IMR-90 (cell line): ENCODE measurements around the gene CNIH2.
A peak's percentile ranks its signal among the peaks of the same experiment; 100 is the strongest.

ENCODE experiments used
- CTCF ChIP-seq: conservative IDR thresholded peaks from 2 replicates; pipeline ENCODE4 v1.5.1; 2012; ENCODE audit warnings: mild to moderate bottlenecking, low read depth, low read length, improper control_type of control experiment
- POLR2A ChIP-seq: IDR thresholded peaks from 2 replicates; pipeline ENCODE4 v1.6.1; 2012; ENCODE audit warnings: mild to moderate bottlenecking, low read depth, low read length
- RAD21 ChIP-seq: IDR thresholded peaks from 2 replicates; pipeline ENCODE4 v1.6.1; 2012; ENCODE audit warnings: low read length, improper control_type of control experiment
- SMC3 ChIP-seq: fragments of 150-350 bp; IDR thresholded peaks from 2 replicates; pipeline ENCODE4 v1.6.1; 2016; ENCODE audit warnings: low read depth, mild to moderate bottlenecking, antibody characterized with exemption, low read length, moderate library complexity
- TF ChIP-seq, protein P1 (sequence below): fragments of 150-350 bp; IDR thresholded peaks from 2 replicates; pipeline ENCODE4 v1.6.1; 2016; ENCODE audit warnings: low read depth, mild to moderate bottlenecking, low read length, moderate library complexity, borderline replicate concordance

DNA sequence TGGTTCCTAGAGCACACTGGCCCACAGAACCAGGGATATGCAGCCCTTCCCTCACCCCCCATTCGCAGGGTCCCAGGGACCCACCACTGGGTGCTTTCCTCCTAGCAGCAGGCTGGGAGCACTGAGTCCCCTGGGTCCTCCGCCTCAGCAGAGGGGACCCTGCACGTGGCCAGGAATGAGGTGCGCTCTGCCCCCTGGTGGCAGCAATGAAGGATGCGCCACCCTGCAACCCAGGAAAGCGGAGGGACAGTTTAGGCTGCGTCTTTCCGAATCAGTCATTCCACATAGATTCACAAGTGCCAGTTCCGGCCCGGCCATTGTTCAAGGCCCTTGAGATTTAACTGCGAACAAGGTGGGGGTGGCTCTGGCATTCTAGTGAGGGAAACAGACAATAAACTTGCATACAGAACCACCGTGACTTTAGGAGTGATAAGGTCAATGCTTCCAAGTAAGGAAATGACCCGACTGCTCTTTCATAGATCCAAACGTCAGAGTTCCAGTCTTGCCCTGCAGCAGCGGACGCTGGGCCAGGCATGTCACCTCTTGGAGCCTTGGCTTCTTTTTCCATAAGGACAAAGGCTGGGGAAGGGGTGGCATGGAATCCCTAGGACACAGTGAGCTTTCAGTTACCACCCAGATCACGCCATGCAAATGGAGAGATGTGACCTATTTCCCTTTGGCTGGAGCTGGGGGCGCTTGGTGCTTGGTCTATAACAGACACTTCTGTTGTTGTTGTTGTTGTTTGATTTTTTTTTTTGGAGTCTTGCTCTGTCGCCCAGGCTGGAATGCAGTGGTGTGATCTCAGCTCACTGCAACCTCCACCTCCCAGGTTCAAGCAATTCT lies 50.5 kb downstream of the CNIH2 start:
- TF ChIP-seq RAD21 (peak; percentile 84), CTCF (peak; percentile 92), SMC3 (peak; percentile 86), POLR2A (peak; percentile 40)
- TF ChIP-seq, protein P1, sequence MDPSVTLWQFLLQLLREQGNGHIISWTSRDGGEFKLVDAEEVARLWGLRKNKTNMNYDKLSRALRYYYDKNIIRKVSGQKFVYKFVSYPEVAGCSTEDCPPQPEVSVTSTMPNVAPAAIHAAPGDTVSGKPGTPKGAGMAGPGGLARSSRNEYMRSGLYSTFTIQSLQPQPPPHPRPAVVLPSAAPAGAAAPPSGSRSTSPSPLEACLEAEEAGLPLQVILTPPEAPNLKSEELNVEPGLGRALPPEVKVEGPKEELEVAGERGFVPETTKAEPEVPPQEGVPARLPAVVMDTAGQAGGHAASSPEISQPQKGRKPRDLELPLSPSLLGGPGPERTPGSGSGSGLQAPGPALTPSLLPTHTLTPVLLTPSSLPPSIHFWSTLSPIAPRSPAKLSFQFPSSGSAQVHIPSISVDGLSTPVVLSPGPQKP: no peak
